Neural progenitor cell (in vitro differentiated cells): ENCODE data around the gene SPDYE2B.
"Not testable (repeated sequence)": the region's sequence is repeated elsewhere in the genome, so short reads cannot be mapped to it uniquely, and the experiment has no call there.

ENCODE experiments used
- EZH2 ChIP-seq: fragments of 200-600 bp; sonication (generic); IDR thresholded peaks from 2 replicates; pipeline ENCODE4 v1.6.1; 2017; ENCODE audit warnings: antibody characterized with exemption, mild to moderate bottlenecking, moderate library complexity
- EZH2phosphoT487 ChIP-seq: fragments of 200-600 bp; sonication (generic); IDR thresholded peaks from 2 replicates; pipeline ENCODE4 v1.6.1; 2017; ENCODE audit warnings: antibody characterized with exemption
- TF ChIP-seq, protein P1 (sequence below): fragments of 200-600 bp; sonication (generic); IDR thresholded peaks from 2 replicates; pipeline ENCODE4 v1.5.1; 2017; ENCODE audit warnings: antibody characterized with exemption, mild to moderate bottlenecking

- TF ChIP-seq EZH2, EZH2phosphoT487: not testable (repeated sequence)
- TF ChIP-seq, protein P1, sequence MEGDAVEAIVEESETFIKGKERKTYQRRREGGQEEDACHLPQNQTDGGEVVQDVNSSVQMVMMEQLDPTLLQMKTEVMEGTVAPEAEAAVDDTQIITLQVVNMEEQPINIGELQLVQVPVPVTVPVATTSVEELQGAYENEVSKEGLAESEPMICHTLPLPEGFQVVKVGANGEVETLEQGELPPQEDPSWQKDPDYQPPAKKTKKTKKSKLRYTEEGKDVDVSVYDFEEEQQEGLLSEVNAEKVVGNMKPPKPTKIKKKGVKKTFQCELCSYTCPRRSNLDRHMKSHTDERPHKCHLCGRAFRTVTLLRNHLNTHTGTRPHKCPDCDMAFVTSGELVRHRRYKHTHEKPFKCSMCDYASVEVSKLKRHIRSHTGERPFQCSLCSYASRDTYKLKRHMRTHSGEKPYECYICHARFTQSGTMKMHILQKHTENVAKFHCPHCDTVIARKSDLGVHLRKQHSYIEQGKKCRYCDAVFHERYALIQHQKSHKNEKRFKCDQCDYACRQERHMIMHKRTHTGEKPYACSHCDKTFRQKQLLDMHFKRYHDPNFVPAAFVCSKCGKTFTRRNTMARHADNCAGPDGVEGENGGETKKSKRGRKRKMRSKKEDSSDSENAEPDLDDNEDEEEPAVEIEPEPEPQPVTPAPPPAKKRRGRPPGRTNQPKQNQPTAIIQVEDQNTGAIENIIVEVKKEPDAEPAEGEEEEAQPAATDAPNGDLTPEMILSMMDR = not testable (repeated sequence)
These were observed 43.3 kb upstream of the SPDYE2B start for GRCh38 chr7:102606848-102607247.
